GM21526 (cell line): Measurements from ENCODE around the gene ZNF568.

Source experiments
- ATAC-seq: cut with Tn5 transposase; IDR thresholded peaks from one replicate; pipeline ENCODE4 v1.9.1; 2021; ENCODE audit warnings: moderate library complexity; ENCODE audit not compliant: unreplicated experiment, low FRiP score

ZNF568 gene

DNA sequence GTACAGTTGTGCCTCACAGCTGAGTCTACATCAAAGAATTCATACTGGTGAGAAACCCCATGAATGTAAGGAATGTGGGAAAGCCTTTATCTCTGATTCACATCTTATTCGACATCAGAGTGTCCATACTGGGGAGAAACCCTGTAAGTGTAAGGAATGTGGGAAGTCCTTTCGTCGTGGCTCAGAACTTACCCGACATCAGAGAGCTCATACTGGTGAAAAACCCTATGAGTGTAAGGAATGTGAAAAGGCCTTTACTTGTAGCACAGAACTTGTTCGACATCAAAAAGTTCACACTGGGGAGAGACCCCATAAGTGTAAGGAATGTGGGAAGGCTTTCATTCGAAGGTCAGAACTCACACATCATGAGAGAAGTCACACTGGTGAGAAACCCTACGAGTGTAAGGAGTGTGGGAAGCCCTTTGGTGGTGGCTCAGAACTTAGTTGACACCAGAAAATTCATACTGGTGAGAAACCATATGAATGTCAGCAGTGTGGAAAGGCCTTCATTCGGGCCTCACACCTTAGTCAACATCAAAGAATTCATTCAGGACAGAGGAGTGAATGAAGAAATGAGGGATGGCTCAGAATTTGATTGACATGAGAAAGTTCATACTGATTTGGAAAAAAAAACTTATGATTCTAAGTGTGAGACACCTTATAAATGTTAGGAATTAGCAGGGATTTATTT is 81.2 kb downstream of the ZNF568 start:
- no peak for ATAC-seq

DNA sequence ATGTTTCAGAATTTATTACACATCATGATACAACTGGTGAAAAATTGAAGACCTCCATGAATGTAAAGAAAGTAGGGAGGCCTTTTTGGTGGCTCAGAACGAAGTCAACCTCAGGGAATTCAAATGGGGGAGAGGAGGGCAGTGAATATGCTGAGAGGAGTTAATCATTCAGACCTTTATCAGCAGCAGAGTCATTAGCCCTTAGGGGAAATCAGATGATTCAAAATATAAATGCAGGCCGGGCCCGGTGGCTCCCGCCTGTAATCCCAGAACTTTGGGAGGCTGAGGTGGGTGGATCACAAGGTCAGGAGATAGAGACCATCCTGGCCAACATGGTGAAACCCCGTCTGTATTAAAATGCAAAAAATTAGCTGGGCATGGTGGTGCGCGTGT is 81.7 kb downstream of the ZNF568 start:
- ATAC-seq = no peak

GRCh38 chr19:36999313-36999712 is 83.2 kb downstream of the ZNF568 start:
- no peak for ATAC-seq

GRCh38 chr19:37007587-37008220 is 91.6 kb downstream of the ZNF568 start:
- ATAC-seq = no peak

DNA sequence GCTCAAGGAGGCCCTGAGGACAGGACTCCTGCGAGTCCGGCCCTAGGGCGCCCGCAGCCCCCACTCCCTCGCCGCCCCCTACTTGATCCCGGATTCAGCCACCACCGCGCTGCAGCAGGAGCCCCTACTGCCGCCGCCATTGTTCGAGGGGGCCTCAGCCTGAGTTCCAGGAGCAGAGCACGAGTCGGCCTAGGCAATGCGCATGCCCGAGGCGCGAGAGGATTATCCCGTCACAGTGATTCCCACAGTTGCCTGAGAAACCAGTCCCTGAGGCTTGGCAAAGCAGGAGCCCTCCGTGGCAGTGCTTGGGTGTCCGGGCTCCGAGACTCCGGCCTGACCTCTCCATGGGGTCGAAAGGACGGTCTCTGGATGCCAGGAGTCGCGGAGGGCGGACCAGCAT is 93.7 kb downstream of the ZNF568 start:
- no peak for ATAC-seq

- ATAC-seq = no peak
Measured at GRCh38 chr19:37012093-37012745, 96.1 kb downstream of the ZNF568 start.

GRCh38 chr19:37014456-37014855 is 98.3 kb downstream of the ZNF568 start:
- no peak for ATAC-seq

- no peak for ATAC-seq
Measured at GRCh38 chr19:37045140-37045539, 129.0 kb downstream of the ZNF568 start.
